SK-N-SH (cell line): ENCODE results near the gene GPR39. TPM values are rescaled to one million over a fixed set of nuclear protein-coding genes. Genes with fewer than 3 reads are reported as not detected.

Experiments used
- CTCF ChIA-PET: fragments of 300-600, 350-600 bp; formaldehyde crosslinking; extraction: SDS; loops from one replicate; lab custom pipeline; 2021; lab: Yijun Ruan, JAX
- POLR2A ChIA-PET: fragments of 350-600 bp; sonication (Branson Sonifier 250); formaldehyde crosslinking; extraction: SDS; loops from one replicate; lab custom pipeline; 2020; ENCODE audit warnings: antibody characterized with exemption, inconsistent platforms; lab: Yijun Ruan, JAX
- DNase-seq: peaks from one replicate; pipeline ENCODE4 v3.0.0; 2012
- H2AFZ ChIP-seq: fragments of 200-600 bp; sonication (generic); 2 replicates; pipeline ENCODE4 v1.8.1; 2016; ENCODE audit warnings: antibody characterized with exemption, mild to moderate bottlenecking, low read depth
- H3F3A ChIP-seq: fragments of 200-600 bp; sonication (generic); replicated peaks from 2 replicates; pipeline ENCODE3; 2016; ENCODE audit warnings: antibody characterized with exemption, mild to moderate bottlenecking; ENCODE audit not compliant: insufficient read depth
- H3K27ac ChIP-seq, 2 experiments: fragments of 200-500 bp in 1 of 2; fragments of 200-600 bp in 1 of 2; sonication (Bioruptor generic) in 1 of 2; sonication (generic), shearing (Covaris generic) in 1 of 2; 2 replicates each; pipeline versions ENCODE4 v1.5.1 to v1.6.1; 2014 to 2016; ENCODE audit warnings: low read depth in 2 of 2, inconsistent platforms in 1 of 2, low read length in 1 of 2, mild to moderate bottlenecking in 1 of 2, mixed read lengths in 1 of 2
- H3K27me3 ChIP-seq: fragments of 200-600 bp; sonication (generic), shearing (Covaris generic); 2 replicates; pipeline ENCODE4 v1.6.1; 2016; ENCODE audit warnings: mixed run types; ENCODE audit not compliant: insufficient read depth
- H3K36me3 ChIP-seq, 2 experiments: fragments of 200-500 bp in 1 of 2; fragments of 200-600 bp in 1 of 2; sonication (Bioruptor generic) in 1 of 2; sonication (generic) in 1 of 2; replicated peaks in 1 of 2; 2 replicates each; pipeline versions ENCODE3 to v1.5.1; 2014 to 2016; ENCODE audit warnings: low read length in 1 of 2, mild to moderate bottlenecking in 1 of 2; ENCODE audit not compliant: insufficient read depth in 2 of 2, control insufficient read depth in 1 of 2
- H3K4me1 ChIP-seq, 2 experiments: fragments of 200-500 bp in 1 of 2; fragments of 200-600 bp in 1 of 2; sonication (Bioruptor generic) in 1 of 2; sonication (generic), shearing (Covaris generic) in 1 of 2; 2 replicates each; pipeline versions ENCODE4 v1.5.1 to v1.6.1; 2014 to 2016; ENCODE audit warnings: low read depth in 1 of 2, low read length in 1 of 2, mixed run types in 1 of 2; ENCODE audit not compliant: insufficient read depth in 2 of 2, control insufficient read depth in 1 of 2
- H3K4me2 ChIP-seq: fragments of 200-600 bp; sonication (generic), shearing (Covaris generic); 2 replicates; pipeline ENCODE4 v1.6.1; 2017; ENCODE audit warnings: mixed run types
- H3K4me3 ChIP-seq, 2 experiments: fragments of 200-500 bp in 1 of 2; fragments of 200-600 bp in 1 of 2; sonication (Bioruptor generic) in 1 of 2; sonication (generic), shearing (Covaris generic) in 1 of 2; 2 replicates each; pipeline versions ENCODE4 v1.5.1 to v1.8.1; 2014 to 2016; ENCODE audit warnings: low read depth in 2 of 2, inconsistent platforms in 1 of 2, low read length in 1 of 2, mild to moderate bottlenecking in 1 of 2, mixed read lengths in 1 of 2, moderate library complexity in 1 of 2
- H3K79me2 ChIP-seq: fragments of 200-600 bp; sonication (generic); 2 replicates; pipeline ENCODE4 v1.8.1; 2017; ENCODE audit warnings: mild to moderate bottlenecking; ENCODE audit not compliant: insufficient read depth
- H3K9ac ChIP-seq: fragments of 200-600 bp; sonication (generic); 2 replicates; pipeline ENCODE4 v1.6.1; 2017; ENCODE audit warnings: mixed run types
- H3K9me2 ChIP-seq: fragments of 200-600 bp; sonication (generic); 2 replicates; pipeline ENCODE4 v1.6.1; 2017; ENCODE audit warnings: mixed run types
- H3K9me3 ChIP-seq: fragments of 200-600 bp; sonication (generic); 2 replicates; pipeline ENCODE4 v1.6.1; 2017; ENCODE audit warnings: mixed run types, mild to moderate bottlenecking, moderate library complexity
- H4K20me1 ChIP-seq: fragments of 200-600 bp; sonication (generic); 2 replicates; pipeline ENCODE4 v1.6.1; 2017; ENCODE audit warnings: mild to moderate bottlenecking, mixed run types; ENCODE audit not compliant: insufficient read depth
- CTCF ChIP-seq: fragments of 200-600 bp; sonication (generic); IDR thresholded peaks from 2 replicates; pipeline ENCODE4 v1.6.1; 2017; ENCODE audit warnings: antibody characterized with exemption, mild to moderate bottlenecking, moderate library complexity
- EZH2phosphoT487 ChIP-seq: fragments of 200-600 bp; sonication (generic); IDR thresholded peaks from 2 replicates; pipeline ENCODE4 v1.6.1; 2017; ENCODE audit warnings: low read depth, mixed run types, mild to moderate bottlenecking, antibody characterized with exemption, moderate library complexity, borderline replicate concordance
- FOSL2 ChIP-seq: IDR thresholded peaks from 2 replicates; pipeline ENCODE4 v1.4.0; 2012; ENCODE audit warnings: low read depth, mild to moderate bottlenecking, moderate library complexity, borderline replicate concordance
- IRF3 ChIP-seq: fragments of 150-350 bp; IDR thresholded peaks from 2 replicates; pipeline ENCODE4 v1.6.1; 2016; ENCODE audit warnings: mild to moderate bottlenecking, low read depth, low read length
- MXI1 ChIP-seq: IDR thresholded peaks from 2 replicates; pipeline ENCODE4 v1.6.1; 2012; ENCODE audit warnings: mild to moderate bottlenecking, low read depth, low read length, improper control_type of control experiment
- NFIC ChIP-seq: IDR thresholded peaks from 2 replicates; pipeline ENCODE4 v1.4.0; 2012; ENCODE audit warnings: borderline replicate concordance
- PBX3 ChIP-seq: IDR thresholded peaks from 2 replicates; pipeline ENCODE4; 2012
- REST ChIP-seq: IDR thresholded peaks from 2 replicates; pipeline ENCODE4 v1.6.1; 2012; ENCODE audit warnings: mild to moderate bottlenecking, low read depth, low read length, moderate library complexity
- USF1 ChIP-seq: IDR thresholded peaks from 2 replicates; pipeline ENCODE4 v1.4.0; 2012; ENCODE audit warnings: low read depth, borderline replicate concordance
- WGBS: methylation state at CpG from one replicate; pipeline ENCODE4 v1.1.6; 2017; ENCODE audit warnings: low lambda C conversion rate; 5-methylcytosine and 5-hydroxymethylcytosine counted together
- polyA plus RNA-seq, 3 experiments: library from polyadenylated mRNA; depleted of rRNA; stranded (reverse); fragments of >200 nt; gene quantifications; 2 replicates each; pipeline ENCODE4 v1.2.3, GENCODE V29; 2012

The GPR39 gene
- polyA plus RNA-seq, 1 of the 3 experiments (the other 2 are of a cell fraction) = 2.3 TPM

- no peak overlapping the region for H3K9ac ChIP-seq
- H3K9me3 ChIP-seq = no peaks in the 10 kb centered on the region
- no peaks in the 10 kb centered on the region for H3K27me3 ChIP-seq
- no peak overlapping the region for H3K4me2 ChIP-seq
- WGBS = 93% methylated on average over 5 of the region's 5 CpGs
- no peaks in the 10 kb centered on the region for H3K36me3 ChIP-seq
- H3F3A ChIP-seq = no peaks in the 10 kb centered on the region
- H3K27ac ChIP-seq = no peak overlapping the region
- H3K9me2 ChIP-seq = no peaks in the 10 kb centered on the region
- H2AFZ ChIP-seq = no peak overlapping the region
- no peak for DNase-seq
- TF ChIP-seq EZH2phosphoT487 = no peak
- TF ChIP-seq REST = no peak
- TF ChIP-seq FOSL2 = no peak
- TF ChIP-seq IRF3 = no peak
- no peak for TF ChIP-seq NFIC
- TF ChIP-seq USF1 = no peak
- TF ChIP-seq PBX3 = no peak
- no peak for TF ChIP-seq CTCF
- no peak for TF ChIP-seq MXI1
- no peaks in the 10 kb centered on the region for H4K20me1 ChIP-seq
- H3K4me3 ChIP-seq = no peak overlapping the region
- H3K4me1 ChIP-seq = no peaks in the 10 kb centered on the region
- CTCF ChIA-PET = interaction anchor here (0.9 to 3.0 kb wide), 3 partner anchors 13 to 532 kb away, joined by 4 to 14 read pairs (median 4); no protein-coding TSS in a partner anchor
- H3K79me2 ChIP-seq = no peaks in the 10 kb centered on the region
- POLR2A ChIA-PET = no interaction called here
Observed at GRCh38 chr2:132638313-132639040, 221.9 kb downstream of the GPR39 start.
